Subcutaneous adipose tissue (tissue), 4 donors: ENCODE data around the gene CEP350. TPM values are rescaled to one million over a fixed set of nuclear protein-coding genes. Genes with fewer than 3 reads are reported as not detected.

ENCODE experiments used
- CTCF ChIP-seq: fragments of 450-650 bp; IDR thresholded peaks from one replicate; pipeline ENCODE4 v1.5.1; 2016; ENCODE audit warnings: low read depth, mild to moderate bottlenecking, control low read depth, antibody characterized with exemption, moderate library complexity
- total RNA-seq, 4 donors: library from RNA; depleted of rRNA; stranded (reverse); fragments of >200 nt; gene quantifications; one replicate each; pipeline ENCODE4 v1.1.0, GENCODE V29; 2016

Gene CEP350
- total RNA-seq, 4 donors from 2014 or later = 77.2 to 136 (median 103) TPM

- no peak for TF ChIP-seq CTCF
Observed at GRCh38 chr1:180114396-180114945, 159.9 kb downstream of the CEP350 start.

- no peak for TF ChIP-seq CTCF
Observed at GRCh38 chr1:180116964-180117763, 162.6 kb downstream of the CEP350 start.

GRCh38 chr1:180117764-180118116 lies 163.1 kb downstream of the CEP350 start:
- no peak for TF ChIP-seq CTCF

GRCh38 chr1:180119837-180120236 lies 165.2 kb downstream of the CEP350 start:
- TF ChIP-seq CTCF = no peak

GRCh38 chr1:180123463-180123936 lies 168.9 kb downstream of the CEP350 start:
- no peak for TF ChIP-seq CTCF

GRCh38 chr1:180130651-180131050 lies 176.0 kb downstream of the CEP350 start:
- TF ChIP-seq CTCF = no peak

- TF ChIP-seq CTCF = no peak
Observed at GRCh38 chr1:180131510-180131909, 176.9 kb downstream of the CEP350 start.
